HG03571 (cell line): Measurements from ENCODE around the gene TARS3.

ENCODE experiments used
- ATAC-seq: cut with Tn5 transposase; IDR thresholded peaks from one replicate; pipeline ENCODE4 v1.9.1; 2021; ENCODE audit not compliant: unreplicated experiment

The TARS3 gene

DNA sequence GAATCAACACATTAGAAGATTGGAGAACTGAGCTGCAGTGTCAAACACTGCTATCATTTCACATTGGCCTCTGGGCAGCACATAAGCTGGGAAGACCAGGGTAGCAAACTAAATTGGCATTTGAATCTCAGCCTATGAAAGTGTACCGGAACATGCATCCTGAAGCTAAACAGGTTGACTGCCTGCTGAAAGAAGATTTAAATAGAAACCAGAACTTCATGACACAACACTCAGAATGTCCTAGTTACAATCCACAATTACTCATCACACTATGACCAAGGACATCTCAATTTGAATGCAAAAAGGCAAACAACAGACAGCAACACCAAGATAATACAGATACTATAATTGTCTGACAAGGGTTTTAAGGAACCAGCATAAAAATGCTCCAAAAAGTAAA is 98.3 kb downstream of the TARS3 start:
- no peak for ATAC-seq

DNA sequence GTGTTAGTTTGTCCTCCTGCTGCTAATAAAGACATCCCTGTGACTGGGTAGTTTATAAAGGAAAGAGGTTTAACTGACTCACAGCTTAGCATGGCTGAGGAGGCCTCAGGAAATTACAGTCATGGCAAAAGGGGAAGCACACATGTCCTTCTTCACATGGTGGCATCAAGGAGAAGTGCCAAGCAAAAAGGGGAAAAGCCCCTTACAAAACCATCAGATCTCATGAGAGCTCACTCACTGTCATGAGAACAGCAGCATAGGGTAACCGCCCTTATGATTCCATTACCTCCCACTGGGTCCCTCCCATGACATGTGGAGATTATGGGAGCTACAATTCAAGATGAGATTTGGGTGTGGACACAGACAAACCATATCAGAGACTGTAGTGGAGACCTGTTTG is 99.1 kb downstream of the TARS3 start:
- ATAC-seq: no peak

DNA sequence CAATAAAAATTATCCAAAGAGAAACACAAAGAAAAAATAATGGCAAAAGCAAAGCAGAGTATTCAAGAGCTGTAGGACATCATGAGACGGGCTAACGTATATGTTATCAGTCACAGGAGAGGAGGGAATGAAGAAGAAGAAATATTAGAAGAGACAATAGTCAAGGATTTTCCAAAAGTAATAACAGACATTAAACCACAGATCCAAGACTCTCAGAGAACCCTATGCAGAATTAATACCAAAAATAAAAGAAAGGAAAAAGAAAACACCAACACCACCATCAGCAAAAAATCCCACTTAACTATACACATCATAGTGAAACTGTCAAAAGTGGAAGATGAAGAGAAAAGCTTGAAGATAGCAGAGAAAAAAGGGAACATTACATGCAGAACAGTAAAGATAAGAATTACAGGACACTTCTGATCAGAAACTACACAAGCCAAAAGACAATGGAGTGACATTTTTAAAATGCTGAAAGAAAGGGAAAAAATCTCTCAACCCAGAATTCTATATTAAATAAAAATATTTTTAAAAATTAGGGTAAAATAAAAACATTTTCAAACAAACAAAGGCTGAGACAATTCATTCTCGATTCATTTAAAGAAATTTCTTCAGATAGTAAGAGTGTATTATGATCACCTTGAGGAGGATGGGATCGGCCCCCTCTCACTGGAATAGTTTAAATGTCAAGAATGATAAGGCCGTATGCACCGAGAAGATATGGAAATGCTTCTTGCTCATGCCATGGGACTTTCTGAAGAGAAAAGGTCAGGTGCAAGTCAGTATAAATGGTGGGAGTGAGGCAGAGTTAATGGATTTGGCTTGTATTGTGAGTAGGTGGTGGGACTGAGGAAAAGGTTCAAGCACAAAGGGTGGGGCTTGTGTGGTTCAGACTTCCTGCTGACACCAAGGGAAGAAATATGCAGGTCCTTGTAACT is 100.6 kb downstream of the TARS3 start:
- no peak for ATAC-seq

DNA sequence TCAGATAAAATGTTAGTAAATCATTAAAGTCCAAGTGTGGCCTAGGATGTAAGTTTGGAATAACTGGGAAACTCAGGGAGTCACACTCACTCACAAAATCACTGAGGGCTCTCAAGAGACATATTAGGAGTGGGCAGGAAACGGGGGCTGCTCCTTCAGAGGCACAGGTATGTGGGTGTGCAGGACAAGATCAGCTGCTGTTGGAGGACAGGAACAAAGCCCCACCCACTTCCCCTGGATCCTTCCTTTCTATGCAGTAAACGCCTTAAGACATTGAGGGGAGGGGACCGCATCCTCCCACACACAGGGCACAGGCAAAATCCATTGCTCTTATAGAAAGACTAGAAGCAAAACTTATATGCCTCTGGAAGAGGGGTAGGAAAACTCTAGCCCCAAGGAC is 102.3 kb downstream of the TARS3 start:
- no peak for ATAC-seq

DNA sequence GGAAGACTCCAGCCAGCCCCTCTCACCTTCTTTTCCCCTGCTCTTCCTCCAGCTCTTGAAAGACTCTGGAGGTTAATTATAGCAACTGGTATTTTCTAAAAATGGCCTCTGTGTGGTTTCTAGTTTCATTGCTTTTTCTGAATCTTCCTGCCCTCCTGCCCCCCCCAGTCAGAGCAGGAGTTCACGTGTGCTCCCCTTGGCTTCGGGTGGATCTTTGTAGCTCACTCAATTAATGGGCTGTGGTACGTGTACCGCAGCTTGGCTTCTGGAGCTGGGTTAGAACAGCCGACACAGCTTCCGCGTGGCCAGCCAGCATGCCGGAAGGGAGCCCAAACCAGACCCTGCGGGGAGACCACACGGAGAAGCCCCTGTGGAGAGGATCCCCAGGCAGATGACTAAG is 103.6 kb downstream of the TARS3 start:
- no peak for ATAC-seq

DNA sequence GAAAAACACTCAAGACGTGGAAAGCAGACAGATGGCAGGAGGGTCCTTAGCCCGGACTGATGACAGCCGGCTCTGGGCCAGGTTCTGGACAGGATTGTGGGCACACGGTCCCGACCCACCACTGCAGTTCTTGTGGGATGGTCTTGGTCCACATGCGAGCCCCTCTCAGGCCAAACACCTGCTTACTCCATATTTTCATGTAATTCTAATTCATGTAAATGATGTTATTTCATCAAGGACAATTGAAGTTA is 104.7 kb downstream of the TARS3 start:
- no peak for ATAC-seq

DNA sequence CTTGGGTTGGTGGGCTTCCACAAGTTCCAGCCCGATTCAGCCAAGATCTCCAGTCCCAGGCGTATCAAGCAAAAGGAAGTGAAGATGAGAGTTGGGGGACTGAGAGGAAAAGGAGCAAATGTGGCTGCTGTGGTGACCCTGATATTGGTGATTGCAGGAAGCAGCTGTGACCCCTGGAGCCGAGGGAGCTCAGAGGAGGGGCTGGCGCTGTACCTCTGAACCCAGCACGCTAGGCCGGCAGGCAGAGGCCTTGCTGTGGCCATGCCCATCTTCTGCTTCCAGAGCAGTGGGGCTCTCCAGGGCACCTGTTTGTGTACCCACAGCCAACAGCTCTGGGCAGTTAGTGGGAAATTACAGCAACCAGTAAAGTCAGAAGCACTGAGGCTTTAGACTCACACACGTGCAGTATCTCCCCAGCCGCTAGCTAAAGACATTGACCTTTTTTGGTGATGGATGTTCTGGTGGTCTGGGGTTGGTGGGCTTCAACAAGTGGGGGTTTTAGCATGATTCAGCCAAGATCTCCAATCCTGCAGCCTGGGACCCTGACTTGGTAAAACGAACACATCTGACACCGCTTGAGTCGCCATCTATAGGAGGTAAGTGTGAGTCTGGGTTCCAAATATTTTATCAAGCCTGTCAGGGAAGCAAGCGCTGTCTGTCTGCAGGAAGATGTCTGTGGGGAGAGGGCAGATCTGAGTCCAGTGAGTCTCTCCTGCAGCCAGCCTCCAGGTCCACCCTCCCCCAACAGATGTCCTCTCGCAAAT is 105.2 kb downstream of the TARS3 start:
- ATAC-seq: no peak

DNA sequence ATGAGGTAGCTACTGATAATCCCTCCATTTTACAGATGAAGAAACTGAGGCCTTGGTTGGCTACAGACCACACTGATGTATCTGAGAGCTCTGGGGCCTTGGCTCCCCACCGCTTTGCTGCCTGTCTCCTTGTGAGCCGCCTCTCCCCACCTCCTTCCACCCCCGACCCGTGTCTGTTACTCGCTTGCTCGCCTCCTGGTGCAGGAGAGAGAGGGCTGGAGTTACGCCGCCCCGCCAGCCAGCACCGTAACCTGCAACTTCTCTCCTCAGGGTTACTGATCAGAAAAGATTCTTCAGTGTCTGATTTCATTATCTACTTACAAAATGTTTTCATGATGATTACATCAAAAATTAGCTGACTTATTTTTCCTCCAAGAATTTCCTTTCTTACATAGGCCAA is 106.2 kb downstream of the TARS3 start:
- no peak for ATAC-seq

DNA sequence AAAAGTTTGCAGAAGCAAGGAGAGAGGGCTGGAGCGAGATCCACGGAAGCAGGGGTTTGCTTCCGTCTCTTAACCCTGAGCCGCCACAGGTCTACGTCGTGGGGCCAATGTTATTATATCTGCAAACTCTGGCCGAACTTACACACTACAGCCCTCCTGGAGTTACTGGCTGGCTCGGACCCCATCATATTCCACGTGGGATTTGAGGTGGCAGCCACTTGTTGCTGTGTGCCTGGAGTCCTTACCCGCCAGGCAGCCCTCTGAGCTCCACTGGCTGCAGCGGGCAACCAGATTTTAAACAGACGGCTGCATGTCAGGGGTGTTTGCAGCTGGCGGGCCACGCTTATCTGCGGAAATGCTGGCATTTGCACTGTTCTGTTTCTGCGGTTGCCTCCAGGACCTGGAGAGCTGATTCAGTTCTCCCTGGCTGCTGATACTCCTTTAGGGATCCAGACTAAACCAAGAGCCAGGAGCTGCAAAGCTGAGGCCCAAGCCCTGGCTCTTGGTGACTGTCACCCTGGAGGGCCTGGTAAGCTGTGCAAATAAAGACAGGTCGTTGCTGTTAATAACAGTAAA is 106.8 kb downstream of the TARS3 start:
- ATAC-seq: no peak

DNA sequence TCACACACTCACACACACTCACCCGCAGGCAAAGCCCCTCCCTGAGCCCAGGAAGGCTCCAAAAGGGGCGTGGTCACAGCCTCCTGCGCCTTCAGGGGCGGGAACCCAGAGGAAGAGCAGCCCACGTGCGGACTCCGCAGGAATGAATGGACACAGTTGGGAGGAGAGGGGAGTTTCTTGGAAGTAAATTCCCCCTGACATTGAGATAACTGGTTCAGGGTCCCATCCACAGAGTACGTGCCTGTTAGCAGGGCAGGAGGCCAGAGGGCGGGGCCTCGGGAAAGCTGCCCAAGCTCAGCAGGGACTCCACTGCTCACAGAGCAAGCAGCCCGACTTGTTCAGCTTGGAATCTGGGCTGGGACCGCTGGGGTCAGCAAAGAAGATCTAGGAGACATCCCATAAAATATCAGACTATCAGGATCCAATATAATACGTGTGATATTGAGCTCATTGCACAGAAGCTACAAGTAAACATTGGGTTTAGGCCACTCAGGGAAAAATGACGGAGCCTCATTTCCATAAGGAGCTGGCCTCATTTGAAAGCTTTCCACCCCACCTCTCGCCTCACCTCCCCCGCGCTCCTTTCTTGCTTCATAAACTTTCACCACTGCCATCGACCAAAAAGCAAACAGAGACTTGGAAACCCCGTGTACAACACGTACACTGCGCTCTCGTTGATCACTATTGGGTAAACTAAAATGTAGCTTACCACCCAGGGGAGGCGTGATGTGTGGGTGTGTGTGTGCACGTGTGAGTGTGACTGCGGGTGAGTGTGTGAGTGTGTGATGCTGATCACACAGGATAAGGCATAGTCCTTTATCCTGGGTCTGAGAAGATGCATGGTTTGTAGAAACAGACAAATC is 108.1 kb downstream of the TARS3 start:
- ATAC-seq: no peak

DNA sequence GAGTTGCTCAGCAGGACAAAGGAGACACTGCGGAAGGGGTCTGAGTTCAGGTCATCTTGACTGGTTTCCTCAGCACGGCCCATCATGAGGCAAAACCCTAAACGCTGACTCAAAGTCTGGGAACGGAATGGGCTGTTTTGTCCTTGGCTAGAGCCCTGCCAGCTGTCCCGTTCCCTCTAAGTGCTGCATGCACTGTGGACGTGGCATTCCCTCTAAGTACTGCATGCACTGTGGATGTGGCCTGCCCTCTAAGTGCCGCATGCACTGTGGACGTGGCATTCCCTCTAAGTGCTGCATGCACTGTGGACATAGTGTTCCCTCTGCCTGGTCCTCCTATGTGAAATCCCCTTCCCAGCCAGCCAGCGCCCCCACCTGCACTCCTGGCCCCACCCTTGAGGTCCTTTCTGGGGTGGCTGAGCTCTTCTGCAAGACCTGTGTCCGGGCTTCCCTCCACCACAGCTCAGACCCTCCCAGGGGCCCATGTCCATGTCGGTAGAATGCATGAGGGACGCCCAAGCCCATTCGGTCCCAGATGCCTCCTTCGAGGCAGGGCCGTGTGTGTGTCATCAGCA is 108.8 kb downstream of the TARS3 start:
- ATAC-seq: no peak

DNA sequence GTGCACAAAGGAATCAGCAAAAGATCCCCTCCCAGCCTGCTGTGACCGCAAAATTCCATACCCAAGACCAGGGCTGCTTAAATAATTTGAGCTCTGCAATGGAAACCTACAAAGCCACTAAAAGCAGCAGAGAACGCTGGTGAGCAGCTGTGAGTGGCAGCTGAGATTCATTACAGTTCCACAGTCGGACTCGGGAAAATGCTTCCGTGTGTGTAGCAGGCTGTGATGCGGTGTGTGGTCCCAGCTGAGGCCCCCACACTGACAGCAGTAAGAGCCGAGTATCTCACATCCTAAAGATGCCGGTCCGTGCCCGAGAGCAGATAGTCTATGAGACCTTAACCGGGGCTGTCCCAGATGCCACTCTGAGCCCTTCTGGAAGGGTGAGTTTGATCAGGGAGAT is 109.5 kb downstream of the TARS3 start:
- ATAC-seq: no peak

DNA sequence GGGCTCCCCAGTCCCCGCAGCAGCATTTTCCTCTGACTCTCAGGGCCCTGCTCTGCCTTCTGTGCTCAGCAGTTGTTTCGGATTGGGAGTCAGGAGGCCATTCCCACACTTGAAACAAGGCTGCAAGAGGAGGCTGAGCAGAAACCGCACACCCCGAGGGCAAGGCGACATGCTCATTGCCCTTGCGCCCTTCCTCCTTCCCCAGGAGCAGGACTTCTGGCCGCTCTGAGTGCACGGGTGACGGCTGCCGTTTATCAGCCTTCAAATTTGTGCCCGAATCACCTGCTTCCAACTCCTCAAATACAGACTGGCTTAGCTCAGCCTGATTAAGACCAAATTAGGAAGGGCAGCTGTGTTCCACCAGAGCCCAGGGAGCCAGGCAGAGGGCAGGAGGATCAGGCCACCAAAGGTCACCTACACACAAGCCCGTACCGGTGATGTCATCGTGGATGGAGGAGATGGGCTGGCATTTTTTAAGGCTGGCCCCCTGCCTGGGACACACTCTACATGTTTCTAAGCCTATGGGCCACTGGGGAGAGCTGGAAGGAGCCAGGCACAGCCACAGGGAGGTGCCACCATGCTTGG is 110.2 kb downstream of the TARS3 start:
- ATAC-seq: no peak

DNA sequence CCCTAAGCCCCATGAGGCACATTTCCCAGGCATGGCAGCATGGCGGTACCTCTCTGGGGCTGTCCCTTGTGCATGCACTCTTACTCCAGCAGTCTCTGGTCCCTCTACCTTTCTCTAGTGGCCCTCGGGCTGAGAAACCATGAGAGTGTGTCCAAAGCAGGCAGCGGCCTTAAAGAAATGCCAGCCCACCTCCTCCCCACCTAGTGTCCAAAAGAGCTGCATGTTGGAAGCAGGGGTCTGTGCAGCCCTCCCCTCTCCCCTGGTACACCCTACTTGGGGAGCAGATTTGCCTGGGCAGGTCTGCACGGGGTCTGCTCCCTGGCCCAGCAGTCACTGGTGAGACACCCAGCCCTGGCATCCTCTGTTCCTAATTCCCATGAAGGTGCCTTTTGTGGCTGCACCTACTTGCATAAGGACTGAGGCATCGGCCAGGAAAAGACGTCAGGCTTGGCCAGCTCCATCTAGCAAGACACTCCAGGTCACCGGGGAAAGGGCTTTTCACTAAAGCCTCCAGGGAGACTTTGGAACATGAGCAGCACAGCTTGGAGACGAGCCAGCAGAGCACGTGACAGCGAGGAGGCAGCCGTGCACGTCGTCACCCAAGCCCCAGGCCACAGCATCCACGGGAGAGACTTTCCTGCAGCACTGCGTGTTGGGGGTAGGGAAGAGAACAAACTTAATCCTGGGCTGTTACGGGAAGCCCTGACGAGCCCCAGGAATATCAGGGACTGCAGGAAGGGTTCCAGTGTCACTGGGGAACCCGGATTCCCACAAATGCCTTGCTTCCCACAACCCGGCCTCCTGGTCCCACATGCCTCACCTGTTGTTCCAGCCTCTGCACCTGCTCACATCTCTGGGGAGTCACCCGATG is 110.9 kb downstream of the TARS3 start:
- ATAC-seq: no peak

DNA sequence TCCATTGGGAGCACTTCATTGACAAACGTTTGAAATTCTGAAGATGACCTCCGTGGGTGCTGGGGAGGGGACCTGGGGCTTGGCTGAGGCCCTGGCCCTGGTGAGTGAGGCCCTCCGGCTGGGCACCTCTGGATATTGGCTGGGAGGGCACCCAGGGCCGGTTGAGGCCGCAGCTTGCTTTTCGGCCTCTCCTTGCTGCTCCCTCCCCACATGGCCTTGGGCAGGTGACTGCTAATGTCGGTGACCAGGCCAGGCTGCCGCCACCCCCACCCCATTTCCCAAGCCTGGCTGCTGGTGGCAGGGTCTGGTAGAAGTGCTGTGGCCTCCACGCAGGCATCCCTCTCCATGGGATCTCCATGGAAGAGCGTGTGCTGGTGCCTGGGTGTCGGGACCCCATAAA is 111.6 kb downstream of the TARS3 start:
- no peak for ATAC-seq

DNA sequence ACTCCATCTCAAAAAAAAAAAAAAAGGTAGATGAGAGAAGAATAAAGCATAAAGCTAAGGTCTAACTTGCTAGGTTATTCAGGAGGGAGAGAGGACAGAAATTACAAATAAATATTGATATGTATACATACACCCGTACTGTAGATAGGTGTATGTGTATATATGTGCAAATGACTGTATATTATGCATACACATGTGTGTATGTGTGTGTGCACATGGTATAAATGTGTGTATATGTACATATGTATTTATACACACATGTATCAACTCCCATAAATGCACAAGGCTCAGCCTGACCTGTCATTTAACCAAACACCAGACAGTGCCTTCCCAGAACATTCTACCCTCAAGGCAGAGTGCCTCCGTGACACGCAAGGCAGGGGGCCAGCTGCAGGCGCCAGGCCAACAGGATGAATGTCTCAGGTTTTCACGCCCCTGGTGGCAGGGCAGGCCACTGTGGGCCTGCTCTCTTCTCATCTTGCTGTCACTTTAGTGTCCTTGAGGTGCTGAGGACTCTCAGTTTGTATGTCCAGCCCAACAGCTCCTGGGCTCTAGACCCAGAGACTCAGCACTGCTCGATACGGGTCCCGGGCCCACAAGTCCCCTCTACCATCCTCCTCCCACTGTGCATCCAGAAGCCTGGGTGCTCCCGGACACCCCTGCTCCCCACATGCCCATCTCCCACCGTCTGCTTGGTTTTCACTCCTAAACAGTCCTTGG is 112.5 kb downstream of the TARS3 start:
- ATAC-seq: no peak

DNA sequence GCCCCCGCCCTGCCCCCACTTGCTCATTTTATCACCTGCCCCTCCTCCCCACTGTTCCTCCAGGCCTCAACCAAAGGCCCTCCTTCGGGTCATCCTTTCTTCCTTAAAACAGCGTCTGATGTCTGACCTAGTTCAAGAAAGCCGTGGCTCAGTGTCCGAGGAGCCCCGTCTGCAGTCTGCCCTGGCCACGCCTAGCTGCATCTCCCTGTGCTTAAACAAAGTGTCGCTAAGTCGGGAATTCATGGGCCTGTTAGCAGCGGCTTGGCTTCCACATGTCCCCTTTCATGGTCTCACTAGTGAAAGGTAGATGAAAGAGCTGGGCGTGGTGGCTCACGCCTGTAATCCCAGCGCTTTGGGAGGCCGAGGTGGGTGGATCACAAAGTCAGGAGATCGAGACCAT is 113.3 kb downstream of the TARS3 start:
- no peak for ATAC-seq

DNA sequence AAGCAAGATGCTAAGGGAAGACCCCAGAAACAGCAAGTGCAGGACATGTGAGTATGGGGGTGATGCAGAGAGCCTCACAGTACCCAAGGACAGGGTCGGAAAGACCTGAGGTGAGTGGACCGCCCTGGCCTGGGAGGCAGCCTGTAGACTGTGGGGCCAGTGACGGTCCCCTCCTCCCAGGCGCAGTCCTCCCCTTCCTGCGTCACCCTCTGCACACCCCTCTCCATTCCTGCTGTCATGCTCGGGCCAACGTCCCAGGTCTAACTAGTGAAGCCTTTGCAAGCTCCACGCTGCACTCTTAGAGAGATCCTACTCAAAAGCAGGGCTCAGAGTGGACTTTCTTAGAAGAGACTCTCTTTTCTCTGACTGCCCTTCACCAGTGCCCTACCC is 113.7 kb downstream of the TARS3 start:
- ATAC-seq: no peak
